Retinal pigment epithelial cell (primary cell): ENCODE measurements around the gene GBX1.

ENCODE experiments used
- DNase-seq: peaks from one replicate; pipeline ENCODE4 v3.0.0-alpha.2; 2010; ENCODE audit warnings: low read depth
- H3K4me3 ChIP-seq: 2 replicates; pipeline ENCODE4 v1.5.1; 2011; ENCODE audit warnings: mild to moderate bottlenecking, low read length, control low read depth, moderate library complexity
- CTCF ChIP-seq: conservative IDR thresholded peaks from 2 replicates; pipeline ENCODE4 v1.5.1; 2011; ENCODE audit warnings: low read depth, low read length, control low read depth, inconsistent platforms

GBX1 gene

GRCh38 chr7:151173386-151174245, 6.1 kb upstream of the GBX1 start:
- no peak for TF ChIP-seq CTCF
- DNase-seq = no peak
- no peak overlapping the region for H3K4me3 ChIP-seq

GRCh38 chr7:151172273-151173141, 5.0 kb upstream of the GBX1 start:
- TF ChIP-seq CTCF = peak; percentile 100
- no peak overlapping the region for H3K4me3 ChIP-seq
- DNase-seq = no peak

- no peak for DNase-seq
- no peak overlapping the region for H3K4me3 ChIP-seq
- no peak for TF ChIP-seq CTCF
Measured at GRCh38 chr7:151168787-151169162, 1.3 kb upstream of the GBX1 start.

- no peak for DNase-seq
- peak; percentile 64 for TF ChIP-seq CTCF
- no peak overlapping the region for H3K4me3 ChIP-seq
Measured at GRCh38 chr7:151168003-151168786, 701 bp upstream of the GBX1 start.

GRCh38 chr7:151166629-151167196, 781 bp downstream of the GBX1 start:
- DNase-seq = no peak
- TF ChIP-seq CTCF = no peak
- H3K4me3 ChIP-seq = no peak overlapping the region

GRCh38 chr7:151161757-151162156, 5.7 kb downstream of the GBX1 start:
- no peak for TF ChIP-seq CTCF
- no peak for DNase-seq
- H3K4me3 ChIP-seq = no peak overlapping the region
